GM18519 (cell line): ENCODE data around the gene CRELD1.
A peak's percentile ranks its signal among the peaks of the same experiment; 100 is the strongest.
"Not testable (repeated sequence)": the region's sequence is repeated elsewhere in the genome, so short reads cannot be mapped to it uniquely, and the experiment has no call there.

Experiments
- ATAC-seq: cut with Tn5 transposase; IDR thresholded peaks from one replicate; pipeline ENCODE4 v1.9.1; 2021; ENCODE audit warnings: mild to moderate bottlenecking, moderate library complexity; ENCODE audit not compliant: unreplicated experiment, low FRiP score

Gene CRELD1

DNA sequence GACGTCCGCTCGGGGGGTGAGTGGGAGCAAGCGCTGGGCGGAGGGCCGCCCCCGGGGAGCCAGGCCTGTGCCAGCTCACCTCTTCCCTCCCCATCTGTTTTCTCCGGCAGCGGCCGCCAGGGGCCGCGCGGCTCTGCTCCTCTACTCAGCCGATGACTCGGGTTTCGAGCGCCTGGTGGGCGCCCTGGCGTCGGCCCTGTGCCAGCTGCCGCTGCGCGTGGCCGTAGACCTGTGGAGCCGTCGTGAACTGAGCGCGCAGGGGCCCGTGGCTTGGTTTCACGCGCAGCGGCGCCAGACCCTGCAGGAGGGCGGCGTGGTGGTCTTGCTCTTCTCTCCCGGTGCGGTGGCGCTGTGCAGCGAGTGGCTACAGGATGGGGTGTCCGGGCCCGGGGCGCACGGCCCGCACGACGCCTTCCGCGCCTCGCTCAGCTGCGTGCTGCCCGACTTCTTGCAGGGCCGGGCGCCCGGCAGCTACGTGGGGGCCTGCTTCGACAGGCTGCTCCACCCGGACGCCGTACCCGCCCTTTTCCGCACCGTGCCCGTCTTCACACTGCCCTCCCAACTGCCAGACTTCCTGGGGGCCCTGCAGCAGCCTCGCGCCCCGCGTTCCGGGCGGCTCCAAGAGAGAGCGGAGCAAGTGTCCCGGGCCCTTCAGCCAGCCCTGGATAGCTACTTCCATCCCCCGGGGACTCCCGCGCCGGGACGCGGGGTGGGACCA is 632 bp upstream of the CRELD1 start:
- peak; percentile 40 for ATAC-seq

GRCh38 chr3:9934235-9934621 is 594 bp downstream of the CRELD1 start:
- no peak for ATAC-seq

GRCh38 chr3:9934993-9935392 is 1.4 kb downstream of the CRELD1 start:
- no peak for ATAC-seq

- no peak for ATAC-seq
Observed at GRCh38 chr3:9935966-9936510, 2.4 kb downstream of the CRELD1 start.

DNA sequence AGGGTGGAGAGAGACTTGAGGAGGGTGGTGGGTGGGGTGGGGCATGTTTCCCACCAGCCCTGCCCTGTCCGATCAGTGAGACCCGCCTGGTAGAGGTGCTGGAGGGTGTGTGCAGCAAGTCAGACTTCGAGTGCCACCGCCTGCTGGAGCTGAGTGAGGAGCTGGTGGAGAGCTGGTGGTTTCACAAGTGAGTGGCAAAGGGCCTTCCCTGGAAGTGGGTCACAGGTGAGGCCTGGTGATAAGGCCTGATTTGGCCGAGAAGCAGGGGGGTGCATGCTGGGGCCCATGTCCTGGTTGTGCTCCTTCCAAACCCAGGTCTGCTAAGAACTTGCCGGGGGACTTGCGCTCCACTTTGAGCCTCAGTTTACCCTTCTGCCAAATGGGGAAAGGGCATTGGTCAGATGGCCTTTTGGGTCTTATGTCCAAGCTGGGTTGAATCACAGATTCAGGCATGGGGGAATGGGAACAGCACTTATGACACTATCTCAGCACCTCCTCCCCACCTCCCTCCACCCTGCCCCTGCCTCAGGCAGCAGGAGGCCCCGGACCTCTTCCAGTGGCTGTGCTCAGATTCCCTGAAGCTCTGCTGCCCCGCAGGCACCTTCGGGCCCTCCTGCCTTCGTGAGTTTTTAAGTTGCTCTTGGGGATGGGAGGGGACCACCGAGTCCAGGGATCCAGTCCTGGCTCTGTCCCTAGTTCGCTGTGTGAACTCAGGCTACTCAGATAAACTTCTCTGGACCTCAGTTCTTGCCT is 4.0 kb downstream of the CRELD1 start:
- no peak for ATAC-seq

- ATAC-seq = no peak
Observed at GRCh38 chr3:9938966-9939365, 5.3 kb downstream of the CRELD1 start.

DNA sequence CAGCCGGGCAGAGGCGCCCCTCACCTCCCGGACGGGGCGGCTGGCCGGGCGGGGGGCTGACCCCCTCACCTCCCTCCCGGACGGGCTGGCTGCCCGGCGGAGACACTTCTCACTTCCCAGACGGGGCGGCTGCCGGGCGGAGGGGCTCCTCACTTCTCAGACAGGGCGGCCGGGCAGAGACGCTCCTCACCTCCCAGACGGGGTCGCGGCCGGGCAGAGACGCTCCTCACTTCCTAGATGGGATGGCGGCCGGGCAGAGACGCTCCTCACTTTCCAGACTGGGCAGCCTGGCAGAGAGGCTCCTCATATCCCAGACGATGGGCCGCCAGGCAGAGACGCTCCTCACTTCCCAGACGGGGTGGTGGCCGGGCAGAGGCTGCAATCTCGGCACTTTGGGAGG is 6.3 kb downstream of the CRELD1 start:
- ATAC-seq = not testable (repeated sequence)

DNA sequence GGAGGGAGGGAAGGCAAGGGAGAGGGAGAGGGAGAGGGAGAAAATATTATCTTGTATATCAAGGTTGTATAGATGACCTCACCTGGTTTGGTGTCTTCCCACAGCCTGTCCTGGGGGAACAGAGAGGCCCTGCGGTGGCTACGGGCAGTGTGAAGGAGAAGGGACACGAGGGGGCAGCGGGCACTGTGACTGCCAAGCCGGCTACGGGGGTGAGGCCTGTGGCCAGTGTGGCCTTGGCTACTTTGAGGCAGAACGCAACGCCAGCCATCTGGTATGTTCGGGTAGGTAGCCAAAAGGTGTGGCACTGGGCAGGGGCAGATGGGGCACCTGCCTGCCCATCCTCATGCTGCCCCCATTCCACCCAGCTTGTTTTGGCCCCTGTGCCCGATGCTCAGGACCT is 7.1 kb downstream of the CRELD1 start:
- no peak for ATAC-seq

GRCh38 chr3:9942164-9942563 is 8.5 kb downstream of the CRELD1 start:
- ATAC-seq = no peak

GRCh38 chr3:9942934-9943690 is 9.5 kb downstream of the CRELD1 start:
- no peak for ATAC-seq

DNA sequence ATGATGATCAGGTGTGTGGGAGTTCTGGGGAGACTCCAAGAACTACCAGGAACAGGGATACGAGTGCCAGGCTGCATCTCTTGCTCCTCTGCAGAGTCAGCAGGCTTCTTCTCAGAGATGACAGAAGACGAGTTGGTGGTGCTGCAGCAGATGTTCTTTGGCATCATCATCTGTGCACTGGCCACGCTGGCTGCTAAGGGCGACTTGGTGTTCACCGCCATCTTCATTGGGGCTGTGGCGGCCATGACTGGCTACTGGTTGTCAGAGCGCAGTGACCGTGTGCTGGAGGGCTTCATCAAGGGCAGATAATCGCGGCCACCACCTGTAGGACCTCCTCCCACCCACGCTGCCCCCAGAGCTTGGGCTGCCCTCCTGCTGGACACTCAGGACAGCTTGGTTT is 10.6 kb downstream of the CRELD1 start:
- no peak for ATAC-seq

GRCh38 chr3:9945358-9945757 is 11.7 kb downstream of the CRELD1 start:
- no peak for ATAC-seq

DNA sequence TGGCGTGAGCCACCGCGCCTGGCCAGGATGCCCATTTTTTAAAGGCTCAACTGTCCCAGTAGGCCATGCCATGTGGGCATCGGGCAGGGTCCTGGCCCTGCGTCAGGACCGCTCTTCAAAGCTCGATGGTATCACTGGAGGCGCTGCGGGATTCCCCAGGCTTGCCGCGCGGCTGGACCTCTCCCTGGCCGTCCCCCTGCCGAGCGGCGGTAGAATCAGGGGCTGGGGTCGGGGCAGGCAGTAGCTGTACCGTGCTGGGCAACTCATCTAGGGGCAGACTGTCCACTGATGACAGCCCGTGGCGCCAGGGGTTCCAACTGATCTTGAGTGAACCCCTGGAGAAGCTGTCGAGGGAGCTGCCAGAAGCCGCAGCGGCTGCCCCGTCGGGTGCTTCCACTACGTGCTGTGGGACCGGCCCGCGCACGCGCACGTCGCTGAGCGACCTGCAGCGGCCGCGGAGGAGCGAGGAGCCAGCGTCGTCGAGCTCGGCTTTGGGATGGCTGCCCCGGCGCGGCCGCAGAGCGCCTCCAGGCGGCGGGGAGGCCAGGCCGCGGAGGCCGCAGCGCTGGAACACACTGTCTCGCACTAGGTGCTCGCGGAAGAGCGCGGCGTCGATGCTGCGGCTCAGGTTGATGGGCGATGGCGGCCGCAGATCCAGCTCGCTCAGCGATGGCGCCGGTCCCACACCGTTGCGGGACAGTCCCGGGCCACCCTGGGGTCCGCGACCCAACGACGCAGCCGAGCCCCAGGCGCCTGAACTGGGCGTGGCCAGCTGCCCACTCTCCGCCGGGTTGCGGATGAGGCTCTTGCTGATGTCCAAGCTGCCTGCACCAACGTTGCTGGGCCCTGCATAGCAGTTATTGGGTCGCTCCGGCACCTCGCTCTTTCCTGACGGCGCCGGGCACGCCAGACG is 12.7 kb downstream of the CRELD1 start:
- no peak for ATAC-seq

- ATAC-seq = no peak
Observed at GRCh38 chr3:9947025-9947995, 13.7 kb downstream of the CRELD1 start.

- ATAC-seq = no peak
Observed at GRCh38 chr3:9948586-9948985, 15.0 kb downstream of the CRELD1 start.

DNA sequence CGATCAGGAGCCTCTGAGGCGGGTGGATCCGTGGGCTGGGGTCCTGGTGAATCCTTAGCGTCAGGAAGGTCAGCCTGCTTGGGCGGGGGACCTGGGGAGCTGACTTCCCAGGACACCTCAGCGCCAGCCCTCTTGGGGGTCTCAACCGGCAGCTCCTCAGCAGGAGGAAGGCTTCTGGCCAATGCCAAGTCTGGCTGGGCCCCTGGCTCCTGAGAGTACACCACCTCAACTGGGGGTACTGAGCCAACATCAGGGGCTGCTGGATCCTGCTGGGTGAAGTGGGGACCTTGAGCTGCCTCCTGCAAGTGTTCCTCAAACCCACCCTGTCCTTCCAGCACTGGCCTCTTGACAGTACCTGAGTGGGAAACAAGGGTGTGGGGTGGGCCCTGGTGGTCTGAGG is 15.5 kb downstream of the CRELD1 start:
- no peak for ATAC-seq

DNA sequence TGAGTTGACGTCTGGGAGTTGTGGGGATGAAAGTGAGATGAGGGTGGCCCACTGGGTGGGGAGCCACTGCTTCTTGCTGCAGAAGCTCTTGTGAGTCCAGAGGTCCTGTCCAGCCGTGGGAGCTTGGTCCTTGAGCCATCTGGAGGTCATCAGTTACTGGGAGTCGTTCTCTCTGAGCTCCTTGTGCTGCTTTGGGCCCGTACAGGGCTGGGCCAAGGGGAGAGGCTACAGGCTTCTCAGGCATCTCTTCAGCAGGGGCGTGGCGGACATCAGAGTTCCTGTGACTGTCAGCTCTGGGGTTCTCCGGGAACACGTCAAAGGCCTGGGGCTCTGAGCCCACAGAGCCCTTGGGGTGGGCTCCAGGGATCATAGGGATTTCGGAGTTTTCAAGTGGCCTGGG is 16.0 kb downstream of the CRELD1 start:
- ATAC-seq = no peak

DNA sequence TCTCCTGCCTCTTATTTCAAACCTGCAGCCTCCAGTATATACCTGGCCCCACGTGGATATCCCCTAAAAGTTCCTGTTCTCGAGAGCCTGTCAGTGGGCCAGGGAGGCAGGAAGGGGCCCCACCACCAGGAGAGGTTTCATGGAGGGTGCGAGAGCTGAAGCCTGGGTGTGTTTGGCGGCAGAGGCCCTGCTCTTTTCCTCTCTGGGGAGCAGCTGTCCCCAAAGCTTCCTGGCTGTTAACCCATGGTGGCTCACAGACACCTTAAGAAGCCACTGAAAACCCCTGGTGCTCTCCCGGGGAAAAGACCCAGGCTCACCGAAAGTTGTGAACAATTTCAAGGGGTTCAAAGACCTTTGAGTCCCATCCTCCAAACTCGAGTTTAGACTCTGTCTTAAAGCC is 17.5 kb downstream of the CRELD1 start:
- no peak for ATAC-seq

- no peak for ATAC-seq
Observed at GRCh38 chr3:9951598-9951961, 17.9 kb downstream of the CRELD1 start.
